HL-60/S4 (cell line): ENCODE results near the gene MEF2C.
"Not testable (repeated sequence)": the region's sequence is repeated elsewhere in the genome, so short reads cannot be mapped to it uniquely, and the experiment has no call there.

Experiments used
- in situ Hi-C: fragments of 300-500 bp; cut with MboI; formaldehyde crosslinking; loops from 2 replicates; pipeline ENCODE4 v1.14.3; 2022; ENCODE audit warnings: low sequenced_read_pairs

MEF2C gene

GRCh38 chr5:88868468-88869068 lies 14.4 kb downstream of the MEF2C start:
- in situ Hi-C loops: no loop called here

- in situ Hi-C loops: no loop called here
These were observed 15.3 kb downstream of the MEF2C start for GRCh38 chr5:88867638-88868037.

- in situ Hi-C loops: no loop called here
These were observed 19.5 kb downstream of the MEF2C start for GRCh38 chr5:88863523-88863922.

GRCh38 chr5:88862547-88863175 lies 20.3 kb downstream of the MEF2C start:
- in situ Hi-C loops: no loop called here

- in situ Hi-C loops: no loop called here
These were observed 21.8 kb downstream of the MEF2C start for GRCh38 chr5:88861231-88861630.

- in situ Hi-C loops: no loop called here
These were observed 22.5 kb downstream of the MEF2C start for GRCh38 chr5:88860501-88860900.

GRCh38 chr5:88858392-88858791 lies 24.6 kb downstream of the MEF2C start:
- in situ Hi-C loops: no loop called here

GRCh38 chr5:88856381-88856780 lies 26.6 kb downstream of the MEF2C start:
- in situ Hi-C loops: not testable (repeated sequence)

- in situ Hi-C loops: no loop called here
These were observed 28.2 kb downstream of the MEF2C start for GRCh38 chr5:88854769-88855168.

GRCh38 chr5:88847420-88847819 lies 35.6 kb downstream of the MEF2C start:
- in situ Hi-C loops: no loop called here

GRCh38 chr5:88846434-88846833 lies 36.5 kb downstream of the MEF2C start:
- in situ Hi-C loops: no loop called here

- in situ Hi-C loops: no loop called here
These were observed 37.8 kb downstream of the MEF2C start for GRCh38 chr5:88845081-88845697.

GRCh38 chr5:88842784-88843183 lies 40.2 kb downstream of the MEF2C start:
- in situ Hi-C loops: no loop called here

GRCh38 chr5:88841212-88841611 lies 41.8 kb downstream of the MEF2C start:
- in situ Hi-C loops: no loop called here

- in situ Hi-C loops: no loop called here
These were observed 42.5 kb downstream of the MEF2C start for GRCh38 chr5:88840495-88840894.

- in situ Hi-C loops: no loop called here
These were observed 43.7 kb downstream of the MEF2C start for GRCh38 chr5:88839238-88839637.

- in situ Hi-C loops: no loop called here
These were observed 44.5 kb downstream of the MEF2C start for GRCh38 chr5:88838500-88838899.

- in situ Hi-C loops: no loop called here
These were observed 45.2 kb downstream of the MEF2C start for GRCh38 chr5:88837817-88838216.

- in situ Hi-C loops: no loop called here
These were observed 45.8 kb downstream of the MEF2C start for GRCh38 chr5:88837222-88837621.

- in situ Hi-C loops: no loop called here
These were observed 46.7 kb downstream of the MEF2C start for GRCh38 chr5:88836195-88836838.

- in situ Hi-C loops: no loop called here
These were observed 48.5 kb downstream of the MEF2C start for GRCh38 chr5:88834499-88834898.

GRCh38 chr5:88834131-88834462 lies 48.9 kb downstream of the MEF2C start:
- in situ Hi-C loops: no loop called here
